Spleen (tissue), 11 donors: ENCODE measurements around the gene FARP1. TPM values are rescaled to one million over a fixed set of nuclear protein-coding genes. Genes with fewer than 3 reads are reported as not detected.
A peak's percentile ranks its signal among the peaks of the same experiment; 100 is the strongest.

Experiments
- DNase-seq: peaks from one replicate; pipeline ENCODE4 v3.0.0-alpha.2; 2020
- H3K27ac ChIP-seq, 8 donors: fragments of 200-600 bp; sonication (generic) in 7 of 8; 1 replicate in 4 of 8; 2 replicates in 4 of 8; pipeline versions ENCODE4 v1.5.0 to v1.8.0; 2016 to 2021; ENCODE audit warnings: inconsistent platforms in 4 of 8, mild to moderate bottlenecking in 4 of 8, moderate library complexity in 1 of 8
- H3K27me3 ChIP-seq, 7 donors: fragments of 200-600 bp; sonication (generic) in 6 of 7; replicated peaks in 1 of 7; 1 replicate in 4 of 7; 2 replicates in 3 of 7; pipeline versions ENCODE4 v1.5.0 to v1.8.0; 2016 to 2021; ENCODE audit warnings: inconsistent platforms in 3 of 7, mild to moderate bottlenecking in 1 of 7
- H3K36me3 ChIP-seq, 6 donors: fragments of 200-600 bp; sonication (generic) in 5 of 6; 1 replicate in 4 of 6; 2 replicates in 2 of 6; pipeline versions ENCODE4 v1.5.0 to v1.8.0; 2016 to 2021; ENCODE audit warnings: inconsistent platforms in 2 of 6
- H3K4me1 ChIP-seq, 6 donors: fragments of 200-600 bp; sonication (generic) in 5 of 6; 1 replicate in 3 of 6; 2 replicates in 3 of 6; pipeline versions ENCODE4 v1.5.0 to v1.8.0; 2016 to 2021; ENCODE audit warnings: inconsistent platforms in 3 of 6
- H3K4me3 ChIP-seq, 8 donors: fragments of 200-600 bp; sonication (generic) in 7 of 8; 1 replicate in 4 of 8; 2 replicates in 4 of 8; pipeline versions ENCODE4 v1.5.0 to v1.8.0; 2016 to 2021; ENCODE audit warnings: inconsistent platforms in 4 of 8, mild to moderate bottlenecking in 4 of 8, moderate library complexity in 2 of 8
- H3K9me3 ChIP-seq, 8 donors: fragments of 200-600 bp; sonication (generic) in 7 of 8; 1 replicate in 4 of 8; 2 replicates in 4 of 8; pipeline versions ENCODE4 v1.5.0 to v1.8.0; 2016 to 2021; ENCODE audit warnings: inconsistent platforms in 4 of 8
- POLR2A ChIP-seq, 3 donors: fragments of 450-650 bp; IDR thresholded peaks; one replicate each; pipeline ENCODE4 v1.5.1; 2017; ENCODE audit warnings: antibody characterized with exemption in 3 of 3, mild to moderate bottlenecking in 1 of 3
- POLR2AphosphoS5 ChIP-seq, 3 donors: sonication (generic); formaldehyde crosslinking; IDR thresholded peaks; one replicate each; pipeline ENCODE4 v1.5.1; 2017; ENCODE audit warnings: antibody characterized with exemption in 3 of 3
- WGBS, 5 donors: extraction: QIAGEN DNeasy Blood & Tissue Kit in 3 of 5; methylation state at CpG; one replicate each; pipeline versions ENCODE4 v1.1.5 to v1.1.7; 2013 to 2018; 5-methylcytosine and 5-hydroxymethylcytosine counted together
- intact Hi-C: fragments of 100-400 bp; cut with DNase I; formaldehyde crosslinking; loops from one replicate; pipeline ENCODE4 v1.15.0; 2023; ENCODE audit warnings: low total_unique reads
- polyA plus RNA-seq, 3 donors: library from polyadenylated mRNA; stranded (reverse); fragments of 200-250 nt; gene quantifications; one replicate each; pipeline ENCODE4 v1.2.1, GENCODE V29; 2013
- total RNA-seq, 7 donors: library from RNA; depleted of rRNA in 3 of 7; stranded (reverse); fragments of >200 nt in 3 of 7; fragmentation: NEBNext Ultra II Directional in 4 of 7; extraction: Animal tissue kit (Norgen Biotek cat#: 25700) in 4 of 7; gene quantifications; one replicate each; pipeline versions ENCODE4 v1.1.0 to v1.2.1, GENCODE V29; 2016 to 2021
- TF ChIP-seq, protein P1 (sequence below), 11 experiments: fragments of 200-600 bp in 7 of 11; fragments of 450-650 bp in 4 of 11; sonication (generic) in 4 of 11; IDR thresholded peaks in 8 of 11; conservative IDR thresholded peaks in 3 of 11; 1 replicate in 7 of 11; 2 replicates in 4 of 11; pipeline versions ENCODE4 v1.4.0 to v1.8.0; 2016 to 2021; ENCODE audit warnings: antibody characterized with exemption in 11 of 11, inconsistent platforms in 4 of 11, mild to moderate bottlenecking in 1 of 11
- donor health status: healthy with polysubstance abuse.
- donor health status: DM: no; HTN: no; CAD: no; lungs with moderate emphysema.
- donor health status: DM: no; HTN: no; CAD: no.
- donor health status: Bipolar disorder and iron deficiency.
- donor health status: healthy.
- donor health status: DM: no; HTN: no; CAD: no.
- donor health status: DM: yes; HTN: yes; CAD: no.

FARP1 gene
- total and polyA plus RNA-seq, 10 donors, result 3.7 to 60.9 (median 33.0) TPM

DNA sequence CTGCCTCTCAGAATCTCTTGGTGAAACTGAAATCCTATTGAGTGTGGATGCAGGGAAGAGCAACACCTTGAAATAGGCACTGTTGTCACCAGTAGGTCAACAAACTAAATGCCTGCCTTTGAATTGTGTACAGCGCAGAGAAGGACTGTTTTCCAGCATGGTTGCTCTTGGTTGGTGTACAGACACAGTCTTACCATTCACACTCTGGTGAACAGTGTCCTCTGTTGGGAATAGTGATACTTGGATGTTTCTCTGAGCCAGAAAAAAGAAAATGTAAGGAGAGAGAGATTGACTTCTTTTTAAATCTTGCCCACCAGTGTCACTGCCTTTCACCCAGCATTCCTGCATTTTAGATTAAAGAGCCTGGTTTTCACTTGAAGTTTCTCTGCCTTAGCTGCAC lies 254.3 kb downstream of the FARP1 start:
- WGBS, 5 donors, result 83 to 93% (median 91%) methylated on average over 1 of the region's 1 CpG
- Histone ChIP-seq H3K27me3 (no peaks in the 10 kb centered on the region), H3K9me3 (no peaks in the 10 kb centered on the region), H3K36me3 (peaks cover 0 to 30% (median 13%) of the 10 kb centered on the region in 6 donors), H3K27ac (peak overlapping the region in 1 of 8 donors; percentile 2), H3K4me1 (no peaks in the 10 kb centered on the region), H3K4me3 (no peak overlapping the region)
- TF ChIP-seq, protein P1, sequence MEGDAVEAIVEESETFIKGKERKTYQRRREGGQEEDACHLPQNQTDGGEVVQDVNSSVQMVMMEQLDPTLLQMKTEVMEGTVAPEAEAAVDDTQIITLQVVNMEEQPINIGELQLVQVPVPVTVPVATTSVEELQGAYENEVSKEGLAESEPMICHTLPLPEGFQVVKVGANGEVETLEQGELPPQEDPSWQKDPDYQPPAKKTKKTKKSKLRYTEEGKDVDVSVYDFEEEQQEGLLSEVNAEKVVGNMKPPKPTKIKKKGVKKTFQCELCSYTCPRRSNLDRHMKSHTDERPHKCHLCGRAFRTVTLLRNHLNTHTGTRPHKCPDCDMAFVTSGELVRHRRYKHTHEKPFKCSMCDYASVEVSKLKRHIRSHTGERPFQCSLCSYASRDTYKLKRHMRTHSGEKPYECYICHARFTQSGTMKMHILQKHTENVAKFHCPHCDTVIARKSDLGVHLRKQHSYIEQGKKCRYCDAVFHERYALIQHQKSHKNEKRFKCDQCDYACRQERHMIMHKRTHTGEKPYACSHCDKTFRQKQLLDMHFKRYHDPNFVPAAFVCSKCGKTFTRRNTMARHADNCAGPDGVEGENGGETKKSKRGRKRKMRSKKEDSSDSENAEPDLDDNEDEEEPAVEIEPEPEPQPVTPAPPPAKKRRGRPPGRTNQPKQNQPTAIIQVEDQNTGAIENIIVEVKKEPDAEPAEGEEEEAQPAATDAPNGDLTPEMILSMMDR (IDR thresholded peaks at IDR 0.05 in 8 of 11, conservative IDR thresholded peaks at IDR 0.05 in 3 of 11), result no peak
- TF ChIP-seq POLR2AphosphoS5 (IDR thresholded peaks at IDR 0.05) (no peak), POLR2A (IDR thresholded peaks at IDR 0.05) (no peak)
- no peak for DNase-seq
- intact Hi-C loops, result no loop called here

DNA sequence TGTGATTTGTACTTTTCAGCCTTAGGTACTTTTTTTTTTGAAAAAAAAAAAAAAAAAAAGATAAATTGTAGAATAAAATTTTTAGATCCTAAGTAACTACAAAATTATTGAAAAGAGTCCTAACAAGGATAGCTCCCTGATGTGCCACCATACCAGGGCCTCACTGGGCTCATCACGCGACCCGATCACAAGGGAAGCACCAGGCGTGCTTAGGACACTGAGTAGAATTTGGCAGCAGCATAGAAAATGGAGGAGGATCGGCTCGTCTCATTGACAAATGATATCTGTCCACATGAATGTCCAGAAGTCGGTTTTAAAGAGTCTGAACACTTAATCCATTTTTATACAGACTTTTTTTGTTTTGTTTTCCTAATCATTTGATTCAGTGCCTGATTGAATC lies 255.0 kb downstream of the FARP1 start:
- TF ChIP-seq POLR2AphosphoS5 (IDR thresholded peaks at IDR 0.05), result no peak
- TF ChIP-seq POLR2A (IDR thresholded peaks at IDR 0.05), result no peak
- TF ChIP-seq, protein P1 (IDR thresholded peaks at IDR 0.05 in 8 of 11, conservative IDR thresholded peaks at IDR 0.05 in 3 of 11), result no peak
- Histone ChIP-seq H3K27me3 (no peaks in the 10 kb centered on the region), H3K9me3 (no peaks in the 10 kb centered on the region), H3K36me3 (peaks cover 0 to 30% (median 13%) of the 10 kb centered on the region in 6 donors), H3K4me3 (no peak overlapping the region), H3K4me1 (no peaks in the 10 kb centered on the region), H3K27ac (peak overlapping the region in 1 of 8 donors; percentile 2)
- 80 to 86% (median 84%) methylated on average over 7 of the region's 7 CpGs for WGBS, 5 donors
- DNase-seq, result no peak
- intact Hi-C loops, result no loop called here

DNA sequence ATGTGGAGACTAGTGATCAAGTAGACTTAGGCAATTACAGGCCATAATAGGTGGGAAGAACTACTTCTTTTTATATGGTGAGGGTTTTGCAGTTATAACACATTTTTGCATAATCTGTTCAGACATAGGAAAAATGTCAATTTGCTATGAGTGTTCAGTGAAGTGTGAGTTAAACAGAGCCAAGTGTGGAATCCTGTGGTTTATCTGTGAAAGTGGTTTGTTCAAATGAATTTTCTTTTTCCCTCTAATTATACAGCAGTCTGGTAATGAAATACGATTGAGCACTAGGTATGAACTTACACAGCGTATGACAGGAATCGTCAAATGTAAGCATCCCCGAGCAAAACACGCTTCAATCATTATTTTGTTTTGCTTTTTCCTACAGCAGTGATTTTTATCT lies 255.7 kb downstream of the FARP1 start:
- Histone ChIP-seq H3K9me3 (no peaks in the 10 kb centered on the region), H3K4me3 (no peak overlapping the region), H3K27me3 (no peaks in the 10 kb centered on the region), H3K4me1 (no peaks in the 10 kb centered on the region), H3K36me3 (peaks cover 0 to 29% (median 13%) of the 10 kb centered on the region in 6 donors), H3K27ac (no peak overlapping the region)
- WGBS, 5 donors, result 86 to 90% (median 88%) methylated on average over 5 of the region's 5 CpGs
- intact Hi-C loops, result no loop called here
- DNase-seq, result no peak
- TF ChIP-seq POLR2A (IDR thresholded peaks at IDR 0.05) (no peak), POLR2AphosphoS5 (IDR thresholded peaks at IDR 0.05) (no peak)
- TF ChIP-seq, protein P1 (IDR thresholded peaks at IDR 0.05 in 8 of 11, conservative IDR thresholded peaks at IDR 0.05 in 3 of 11), result no peak

DNA sequence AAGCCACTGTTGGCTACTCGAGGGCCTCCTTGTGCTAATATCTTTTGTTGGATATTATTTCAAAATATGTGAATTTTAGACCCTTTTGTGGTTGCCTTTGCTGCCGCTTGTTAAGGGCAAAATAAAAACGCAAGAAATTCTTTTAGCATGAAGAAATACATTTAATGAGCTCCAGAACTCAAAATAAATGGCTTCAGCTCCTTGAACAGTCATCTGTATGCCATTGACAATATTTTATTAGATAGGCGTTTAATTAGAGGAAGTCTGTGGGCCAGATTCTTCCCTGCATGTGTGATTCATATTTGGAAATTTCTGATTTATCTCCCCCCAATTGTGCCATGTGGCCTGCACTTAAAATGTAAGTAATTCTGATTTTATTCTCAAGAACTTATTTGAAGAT lies 256.9 kb downstream of the FARP1 start:
- TF ChIP-seq, protein P1 (IDR thresholded peaks at IDR 0.05 in 8 of 11, conservative IDR thresholded peaks at IDR 0.05 in 3 of 11), result no peak
- no peak overlapping the region for H3K4me3 ChIP-seq
- no peak for DNase-seq
- H3K36me3 ChIP-seq, result peaks cover 0 to 18% (median 9%) of the 10 kb centered on the region in 6 donors
- H3K27me3 ChIP-seq, result no peaks in the 10 kb centered on the region
- H3K9me3 ChIP-seq, result no peaks in the 10 kb centered on the region
- no peak overlapping the region for H3K27ac ChIP-seq
- H3K4me1 ChIP-seq, result no peaks in the 10 kb centered on the region
- intact Hi-C loops, result no loop called here
- 75 to 81% (median 80%) methylated on average over 4 of the region's 4 CpGs for WGBS, 5 donors
